Astrocyte (in vitro differentiated cells and primary cell): ENCODE results near the gene SARDH. TPM values are rescaled to one million over a fixed set of nuclear protein-coding genes. Genes with fewer than 3 reads are reported as not detected.

ENCODE experiments used
- DNase-seq: peaks from one replicate; pipeline ENCODE4 v3.0.0-alpha.2; 2010; ENCODE audit warnings: low read depth
- FAIRE-seq: peaks from 2 replicates; lab custom pipeline; 2011; peaks lifted over from hg19 to GRCh38; lab: Jason Lieb, UNC
- H2AFZ ChIP-seq: 2 replicates; pipeline ENCODE4 v1.6.0; 2012; ENCODE audit warnings: low read depth, low read length, inconsistent platforms
- H3K27ac ChIP-seq: 2 replicates; pipeline ENCODE4 v1.5.1; 2011; ENCODE audit warnings: low read depth, low read length, inconsistent platforms
- H3K27me3 ChIP-seq: 2 replicates; pipeline ENCODE4 v1.6.0; 2011; ENCODE audit warnings: low read length, inconsistent platforms; ENCODE audit not compliant: insufficient read depth
- H3K36me3 ChIP-seq: 2 replicates; pipeline ENCODE4 v1.5.1; 2011; ENCODE audit warnings: low read length, inconsistent platforms; ENCODE audit not compliant: insufficient read depth
- H3K4me1 ChIP-seq: 2 replicates; pipeline ENCODE4 v1.5.1; 2011; ENCODE audit warnings: low read length, inconsistent platforms; ENCODE audit not compliant: insufficient read depth
- H3K4me2 ChIP-seq: 2 replicates; pipeline ENCODE4 v1.6.0; 2012; ENCODE audit warnings: low read length, inconsistent platforms
- H3K4me3 ChIP-seq: 2 replicates; pipeline ENCODE4 v1.5.1; 2011; ENCODE audit warnings: low read depth, mild to moderate bottlenecking, low read length, inconsistent platforms; ENCODE audit not compliant: insufficient read depth
- H3K79me2 ChIP-seq: 2 replicates; pipeline ENCODE4 v1.6.0; 2012; ENCODE audit warnings: mild to moderate bottlenecking, low read length, inconsistent platforms; ENCODE audit not compliant: insufficient read depth
- H3K9ac ChIP-seq: 2 replicates; pipeline ENCODE4 v1.6.0; 2012; ENCODE audit warnings: mild to moderate bottlenecking, low read length, inconsistent platforms
- H3K9me3 ChIP-seq: 2 replicates; pipeline ENCODE4 v1.5.1; 2012; ENCODE audit warnings: low read depth, mild to moderate bottlenecking, low read length, inconsistent platforms; ENCODE audit not compliant: insufficient read depth
- H4K20me1 ChIP-seq: 2 replicates; pipeline ENCODE4 v1.6.0; 2012; ENCODE audit warnings: low read length, inconsistent platforms; ENCODE audit not compliant: insufficient read depth
- H3K27ac Mint-ChIP-seq: one replicate; pipeline ENCODE4 v1.8.0; 2021; ENCODE audit warnings: mild to moderate bottlenecking, mixed read lengths; ENCODE audit not compliant: unreplicated experiment
- H3K27me3 Mint-ChIP-seq: one replicate; pipeline ENCODE4 v1.8.0; 2021; ENCODE audit warnings: low read depth, mixed read lengths; ENCODE audit not compliant: unreplicated experiment
- H3K36me3 Mint-ChIP-seq: one replicate; pipeline ENCODE4 v1.8.0; 2021; ENCODE audit warnings: low read depth, mixed read lengths; ENCODE audit not compliant: unreplicated experiment
- H3K4me1 Mint-ChIP-seq: one replicate; pipeline ENCODE4 v1.8.0; 2021; ENCODE audit warnings: low read depth, mixed read lengths; ENCODE audit not compliant: unreplicated experiment
- H3K4me3 Mint-ChIP-seq: one replicate; pipeline ENCODE4 v1.8.0; 2021; ENCODE audit warnings: mild to moderate bottlenecking, moderate library complexity, mixed read lengths; ENCODE audit not compliant: unreplicated experiment
- H3K9me3 Mint-ChIP-seq: one replicate; pipeline ENCODE4 v1.8.0; 2021; ENCODE audit warnings: mild to moderate bottlenecking, mixed read lengths; ENCODE audit not compliant: unreplicated experiment
- EZH2 ChIP-seq: IDR thresholded peaks from 2 replicates; pipeline ENCODE4 v1.6.1; 2012; ENCODE audit warnings: mild to moderate bottlenecking, low read length, inconsistent platforms; ENCODE audit not compliant: insufficient read depth
- total RNA-seq: library from RNA; stranded (reverse); gene quantifications from 2 replicates; pipeline ENCODE4 v1.2.1, GENCODE V29; 2021
- TF ChIP-seq, protein P1 (sequence below): IDR thresholded peaks from 2 replicates; pipeline ENCODE4 v1.5.1; 2011; ENCODE audit warnings: low read depth, mild to moderate bottlenecking, inconsistent platforms, low read length, moderate library complexity; ENCODE audit not compliant: insufficient read depth

SARDH gene
- total RNA-seq, 1 donor from 2014 or later = 2.8 TPM

DNA sequence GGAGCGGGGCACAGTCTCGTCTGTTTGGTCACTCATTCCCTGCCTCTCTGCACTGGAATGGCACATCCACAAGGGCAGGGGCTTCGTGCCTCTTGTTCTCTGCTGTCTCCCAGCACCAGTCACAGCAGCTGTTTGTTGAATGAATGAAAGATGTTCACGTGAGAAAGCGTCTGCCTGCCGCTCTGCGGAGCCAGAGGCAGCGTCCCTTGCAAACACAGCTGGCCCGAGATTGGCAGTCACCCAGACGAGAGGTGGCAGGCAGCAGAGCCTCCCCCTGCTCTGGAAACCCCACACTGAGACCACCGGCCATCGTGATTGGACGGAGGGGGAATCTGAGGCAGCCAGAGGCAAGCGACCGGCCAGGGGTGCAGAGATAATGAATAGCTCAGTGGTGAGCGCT, 123.0 kb downstream of the SARDH start:
- TF ChIP-seq, protein P1, sequence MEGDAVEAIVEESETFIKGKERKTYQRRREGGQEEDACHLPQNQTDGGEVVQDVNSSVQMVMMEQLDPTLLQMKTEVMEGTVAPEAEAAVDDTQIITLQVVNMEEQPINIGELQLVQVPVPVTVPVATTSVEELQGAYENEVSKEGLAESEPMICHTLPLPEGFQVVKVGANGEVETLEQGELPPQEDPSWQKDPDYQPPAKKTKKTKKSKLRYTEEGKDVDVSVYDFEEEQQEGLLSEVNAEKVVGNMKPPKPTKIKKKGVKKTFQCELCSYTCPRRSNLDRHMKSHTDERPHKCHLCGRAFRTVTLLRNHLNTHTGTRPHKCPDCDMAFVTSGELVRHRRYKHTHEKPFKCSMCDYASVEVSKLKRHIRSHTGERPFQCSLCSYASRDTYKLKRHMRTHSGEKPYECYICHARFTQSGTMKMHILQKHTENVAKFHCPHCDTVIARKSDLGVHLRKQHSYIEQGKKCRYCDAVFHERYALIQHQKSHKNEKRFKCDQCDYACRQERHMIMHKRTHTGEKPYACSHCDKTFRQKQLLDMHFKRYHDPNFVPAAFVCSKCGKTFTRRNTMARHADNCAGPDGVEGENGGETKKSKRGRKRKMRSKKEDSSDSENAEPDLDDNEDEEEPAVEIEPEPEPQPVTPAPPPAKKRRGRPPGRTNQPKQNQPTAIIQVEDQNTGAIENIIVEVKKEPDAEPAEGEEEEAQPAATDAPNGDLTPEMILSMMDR = no peak
- no peak for TF ChIP-seq EZH2
- H3K9me3 Mint-ChIP-seq = peaks cover 3% of the 10 kb centered on the region
- no peak overlapping the region for H3K9ac ChIP-seq
- no peak overlapping the region for H3K4me3 ChIP-seq
- H3K27me3 Mint-ChIP-seq = peaks cover 89% of the 10 kb centered on the region
- H3K4me1 ChIP-seq = no peaks in the 10 kb centered on the region
- H4K20me1 ChIP-seq = no peaks in the 10 kb centered on the region
- no peaks in the 10 kb centered on the region for H3K9me3 ChIP-seq
- H3K27ac Mint-ChIP-seq = no peak overlapping the region
- no peak for FAIRE-seq
- no peaks in the 10 kb centered on the region for H3K79me2 ChIP-seq
- peaks cover 3% of the 10 kb centered on the region for H3K36me3 Mint-ChIP-seq
- no peaks in the 10 kb centered on the region for H3K36me3 ChIP-seq
- no peak overlapping the region for H3K4me3 Mint-ChIP-seq
- H3K4me1 Mint-ChIP-seq = peaks cover 3% of the 10 kb centered on the region
- no peak overlapping the region for H2AFZ ChIP-seq
- H3K4me2 ChIP-seq = no peak overlapping the region
- H3K27me3 ChIP-seq = peaks cover 49% of the 10 kb centered on the region
- H3K27ac ChIP-seq = no peak overlapping the region
- DNase-seq = no peak

DNA sequence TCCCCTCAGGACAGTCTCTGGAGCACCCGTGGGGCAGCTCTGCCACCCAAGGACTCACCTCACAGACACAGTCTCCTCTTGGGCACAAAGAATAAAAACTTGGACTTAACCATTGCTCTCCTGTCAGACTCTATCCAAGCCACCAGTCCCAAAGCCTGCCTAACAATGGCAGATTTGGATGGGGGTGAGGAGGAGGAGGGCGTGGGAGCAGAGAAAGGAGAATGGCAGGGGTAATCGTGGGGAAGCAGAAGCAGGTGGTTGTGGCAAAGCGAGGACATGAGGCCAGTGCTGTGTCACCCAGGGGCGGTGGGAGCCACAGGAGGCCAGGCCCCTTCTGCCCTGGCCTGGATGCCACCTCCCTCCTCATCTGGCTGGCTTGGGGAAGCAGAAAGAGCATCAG, 123.5 kb downstream of the SARDH start:
- peaks cover 3% of the 10 kb centered on the region for H3K9me3 Mint-ChIP-seq
- no peak for TF ChIP-seq EZH2
- TF ChIP-seq, protein P1 = no peak
- no peak overlapping the region for H3K9ac ChIP-seq
- H3K36me3 Mint-ChIP-seq = peaks cover 3% of the 10 kb centered on the region
- H3K4me1 Mint-ChIP-seq = peaks cover under 1% of the 10 kb centered on the region
- no peaks in the 10 kb centered on the region for H3K36me3 ChIP-seq
- H3K4me3 ChIP-seq = no peak overlapping the region
- H3K27me3 Mint-ChIP-seq = peaks cover 90% of the 10 kb centered on the region
- no peak overlapping the region for H3K27ac ChIP-seq
- FAIRE-seq (no peak), DNase-seq (no peak)
- peaks cover 47% of the 10 kb centered on the region for H3K27me3 ChIP-seq
- no peak overlapping the region for H2AFZ ChIP-seq
- no peaks in the 10 kb centered on the region for H4K20me1 ChIP-seq
- no peak overlapping the region for H3K4me3 Mint-ChIP-seq
- no peak overlapping the region for H3K4me2 ChIP-seq
- no peak overlapping the region for H3K27ac Mint-ChIP-seq
- no peaks in the 10 kb centered on the region for H3K79me2 ChIP-seq
- H3K9me3 ChIP-seq = no peaks in the 10 kb centered on the region
- H3K4me1 ChIP-seq = no peaks in the 10 kb centered on the region

DNA sequence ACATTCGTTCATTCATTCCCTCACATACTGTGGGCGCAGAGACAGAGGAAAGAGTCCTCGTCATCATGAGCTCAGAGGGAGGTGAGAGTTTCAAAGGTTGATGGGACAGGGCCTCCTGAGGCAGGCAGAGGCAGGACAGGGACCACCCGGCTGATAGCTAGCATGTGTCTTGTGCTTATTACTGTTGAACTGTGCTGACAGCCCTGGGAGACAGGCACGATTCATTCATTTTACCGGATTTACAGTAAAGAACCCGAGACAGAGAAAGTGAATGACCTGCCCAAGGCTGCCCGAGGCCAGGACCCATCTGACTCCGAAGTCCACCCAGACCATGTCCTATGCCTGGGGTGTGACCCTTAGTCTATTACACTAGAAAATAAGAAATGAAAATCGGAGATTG, 124.1 kb downstream of the SARDH start:
- no peak for FAIRE-seq
- H3K27me3 ChIP-seq = peaks cover 44% of the 10 kb centered on the region
- no peak overlapping the region for H3K27ac ChIP-seq
- H3K36me3 Mint-ChIP-seq = peaks cover 3% of the 10 kb centered on the region
- no peak for DNase-seq
- H3K9ac ChIP-seq = no peak overlapping the region
- no peaks in the 10 kb centered on the region for H4K20me1 ChIP-seq
- H3K9me3 ChIP-seq = no peaks in the 10 kb centered on the region
- no peak overlapping the region for H3K4me3 Mint-ChIP-seq
- no peaks in the 10 kb centered on the region for H3K79me2 ChIP-seq
- no peak overlapping the region for H2AFZ ChIP-seq
- H3K27me3 Mint-ChIP-seq = peaks cover 92% of the 10 kb centered on the region
- no peaks in the 10 kb centered on the region for H3K4me1 Mint-ChIP-seq
- peaks cover 3% of the 10 kb centered on the region for H3K9me3 Mint-ChIP-seq
- H3K4me3 ChIP-seq = no peak overlapping the region
- TF ChIP-seq, protein P1 = no peak
- no peak for TF ChIP-seq EZH2
- H3K4me2 ChIP-seq = no peak overlapping the region
- H3K4me1 ChIP-seq = no peaks in the 10 kb centered on the region
- H3K36me3 ChIP-seq = no peaks in the 10 kb centered on the region
- H3K27ac Mint-ChIP-seq = no peak overlapping the region

Other genes with a start within 250 kb of the SARDH start
- gene MYMK, start 213.4 kb downstream of the SARDH start, total RNA-seq = not detected in 2 replicates
- 0.52 and 0.58 TPM in 2 replicates for gene ADAMTSL2, start 203.6 kb downstream of the SARDH start, total RNA-seq
- gene FAM163B, start 129.0 kb downstream of the SARDH start, total RNA-seq = not detected in 2 replicates
- not detected in 2 replicates for gene DBH, start 102.0 kb downstream of the SARDH start, total RNA-seq